H1 (cell line): Measurements from ENCODE around the gene RIN3. TPM values are rescaled to one million over a fixed set of nuclear protein-coding genes. Genes with fewer than 3 reads are reported as not detected.

Experiments
- CTCF ChIA-PET: fragments of 300-600 bp; sonication (Branson Sonifier 250); formaldehyde crosslinking; loops from one replicate; lab custom pipeline; 2021; ENCODE audit not compliant: partially characterized antibody; lab: Charles Lee
- POLR2A ChIA-PET: fragments of 300-600 bp; sonication (Branson Sonifier 250); formaldehyde crosslinking; loops from one replicate; lab custom pipeline; 2021; ENCODE audit warnings: inconsistent platforms; ENCODE audit not compliant: partially characterized antibody; lab: Charles Lee
- DNase-seq, 2 experiments: peaks; one replicate each; pipeline versions ENCODE4 v3.0.0 to v3.0.0-alpha.2; 2010 to 2022; ENCODE audit warnings: low spot score in 2 of 2, low read depth in 1 of 2, mixed read lengths in 1 of 2
- FAIRE-seq: peaks from 2 replicates; lab custom pipeline; 2011; peaks lifted over from hg19 to GRCh38; lab: Jason Lieb, UNC
- H2AFZ ChIP-seq: 2 replicates; pipeline ENCODE4 v1.8.1; 2012; ENCODE audit warnings: low read length, inconsistent platforms
- H2AK5ac ChIP-seq: 2 replicates; pipeline ENCODE4 v1.6.1; 2013; ENCODE audit warnings: low read depth, low read length
- H2BK120ac ChIP-seq: replicated peaks from 2 replicates; pipeline ENCODE3; 2013; ENCODE audit warnings: low read depth, low read length, inconsistent platforms
- H2BK12ac ChIP-seq: 2 replicates; pipeline ENCODE4 v1.6.1; 2013; ENCODE audit warnings: low read depth, low read length
- H2BK15ac ChIP-seq: 2 replicates; pipeline ENCODE4 v1.6.1; 2013; ENCODE audit warnings: low read length
- H2BK20ac ChIP-seq: 2 replicates; pipeline ENCODE4 v1.6.1; 2013; ENCODE audit warnings: low read length
- H2BK5ac ChIP-seq: 2 replicates; pipeline ENCODE4 v1.6.1; 2013; ENCODE audit warnings: low read depth, low read length
- H3K14ac ChIP-seq: 2 replicates; pipeline ENCODE4 v1.6.1; 2013; ENCODE audit warnings: inconsistent platforms; ENCODE audit not compliant: insufficient read length
- H3K18ac ChIP-seq: 2 replicates; pipeline ENCODE4 v1.6.1; 2013; ENCODE audit warnings: low read length; ENCODE audit errors: extremely low read depth
- H3K23ac ChIP-seq: 2 replicates; pipeline ENCODE4 v1.6.1; 2013; ENCODE audit warnings: inconsistent platforms; ENCODE audit not compliant: insufficient read length
- H3K23me2 ChIP-seq: 2 replicates; pipeline ENCODE4 v1.6.1; 2013; ENCODE audit warnings: low read depth, low read length
- H3K27ac ChIP-seq: 2 replicates; pipeline ENCODE4 v1.6.1; 2011; ENCODE audit warnings: low read depth, low read length, inconsistent platforms
- H3K27me3 ChIP-seq, 4 experiments: replicated peaks in 1 of 4; 1 replicate in 1 of 4; 2 replicates in 3 of 4; pipeline versions ENCODE4 v1.6.1 to v1.8.1; 2011 to 2013; ENCODE audit warnings: low read length in 3 of 4, mild to moderate bottlenecking in 3 of 4, inconsistent platforms in 2 of 4, mixed read lengths in 2 of 4, moderate library complexity in 1 of 4; ENCODE audit not compliant: control insufficient read depth in 3 of 4, insufficient read depth in 3 of 4; ENCODE audit errors: extremely low read depth in 1 of 4
- H3K36me3 ChIP-seq, 4 experiments: 2 replicates each; pipeline versions ENCODE4 v1.6.1 to v1.8.1; 2011 to 2013; ENCODE audit warnings: mild to moderate bottlenecking in 4 of 4, low read length in 3 of 4, moderate library complexity in 2 of 4, control low read depth in 1 of 4, inconsistent platforms in 1 of 4; ENCODE audit not compliant: insufficient read depth in 4 of 4, control insufficient read depth in 2 of 4
- H3K4ac ChIP-seq: replicated peaks from 2 replicates; pipeline ENCODE3; 2013; ENCODE audit warnings: low read length, low read depth, mixed read lengths, inconsistent platforms; ENCODE audit not compliant: insufficient read length
- H3K4me1 ChIP-seq, 4 experiments: replicated peaks in 1 of 4; 1 replicate in 1 of 4; 2 replicates in 3 of 4; pipeline versions ENCODE4 v1.6.1 to v1.8.1; 2011 to 2013; ENCODE audit warnings: low read length in 3 of 4, inconsistent platforms in 2 of 4, mixed read lengths in 1 of 4; ENCODE audit not compliant: insufficient read depth in 4 of 4, control insufficient read depth in 3 of 4
- H3K4me2 ChIP-seq, 2 experiments: 2 replicates each; pipeline versions ENCODE4 v1.6.1 to v1.8.1; 2011 to 2013; ENCODE audit warnings: low read depth in 2 of 2, low read length in 2 of 2, control low read depth in 1 of 2, inconsistent platforms in 1 of 2, mild to moderate bottlenecking in 1 of 2; ENCODE audit not compliant: insufficient read depth in 1 of 2
- H3K4me3 ChIP-seq, 4 experiments: fragments of 200-600, 300-600 bp in 1 of 4; sonication (generic), shearing (Covaris generic), sonication (Bioruptor Twin) in 1 of 4; 2 replicates each; pipeline versions ENCODE4 v1.5.1 to v1.8.1; 2011 to 2016; ENCODE audit warnings: low read length in 4 of 4, low read depth in 3 of 4, control low read depth in 2 of 4, inconsistent platforms in 2 of 4, mild to moderate bottlenecking in 2 of 4, mixed read lengths in 1 of 4, moderate library complexity in 1 of 4; ENCODE audit not compliant: insufficient read depth in 2 of 4; ENCODE audit errors: extremely low read depth in 1 of 4
- H3K56ac ChIP-seq: replicated peaks from 2 replicates; pipeline ENCODE3; 2013; ENCODE audit warnings: low read depth, mild to moderate bottlenecking, mixed read lengths, low read length, inconsistent platforms; ENCODE audit not compliant: insufficient read length
- H3K79me1 ChIP-seq: 2 replicates; pipeline ENCODE4 v1.6.1; 2013; ENCODE audit warnings: low read depth, low read length, control low read depth
- H3K79me2 ChIP-seq, 2 experiments: 2 replicates each; pipeline versions ENCODE4 v1.6.1 to v1.8.1; 2012 to 2013; ENCODE audit warnings: low read length in 2 of 2, mild to moderate bottlenecking in 2 of 2, inconsistent platforms in 1 of 2; ENCODE audit not compliant: insufficient read depth in 2 of 2, control insufficient read depth in 1 of 2
- H3K9ac ChIP-seq, 4 experiments: replicated peaks in 1 of 4; 1 replicate in 1 of 4; 2 replicates in 3 of 4; pipeline versions ENCODE4 v1.6.1 to v1.8.1; 2011 to 2013; ENCODE audit warnings: low read depth in 3 of 4, low read length in 3 of 4, control low read depth in 2 of 4, mild to moderate bottlenecking in 2 of 4, moderate library complexity in 2 of 4, inconsistent platforms in 1 of 4; ENCODE audit errors: extremely low read depth in 1 of 4
- H3K9me3 ChIP-seq, 2 experiments: 2 replicates each; pipeline versions ENCODE4 v1.6.1 to v1.8.1; 2012 to 2013; ENCODE audit warnings: mild to moderate bottlenecking in 2 of 2, moderate library complexity in 2 of 2, control low read depth in 1 of 2, inconsistent platforms in 1 of 2, low read depth in 1 of 2, low read length in 1 of 2, mixed read lengths in 1 of 2; ENCODE audit not compliant: insufficient read depth in 2 of 2
- H4K20me1 ChIP-seq, 2 experiments: replicated peaks in 1 of 2; 2 replicates each; pipeline versions ENCODE3 to v1.8.1; 2011 to 2013; ENCODE audit warnings: inconsistent platforms in 2 of 2, low read length in 2 of 2, mild to moderate bottlenecking in 1 of 2; ENCODE audit not compliant: insufficient read depth in 2 of 2, control insufficient read depth in 1 of 2
- H4K5ac ChIP-seq: 2 replicates; pipeline ENCODE4 v1.6.1; 2013; ENCODE audit warnings: low read length, low read depth, mixed read lengths, inconsistent platforms; ENCODE audit not compliant: insufficient read length
- H4K8ac ChIP-seq: 2 replicates; pipeline ENCODE4 v1.8.0; 2013; ENCODE audit warnings: mild to moderate bottlenecking, moderate library complexity, low read length, inconsistent platforms; ENCODE audit not compliant: insufficient read depth; ENCODE audit errors: extremely low read depth
- H4K91ac ChIP-seq: replicated peaks from 2 replicates; pipeline ENCODE3; 2013; ENCODE audit warnings: low read length, mixed read lengths, inconsistent platforms; ENCODE audit not compliant: insufficient read length
- BCL11A ChIP-seq, 2 experiments: IDR thresholded peaks; one replicate each; pipeline ENCODE4 v1.6.1; 2011; ENCODE audit warnings: low read depth in 2 of 2, low read length in 2 of 2, mild to moderate bottlenecking in 2 of 2
- BRCA1 ChIP-seq: IDR thresholded peaks from 2 replicates; pipeline ENCODE4 v1.6.1; 2012; ENCODE audit warnings: low read depth, low read length, improper control_type of control experiment
- CBX8 ChIP-seq: fragments of 300-800, 300-1000 bp; sonication (generic); IDR thresholded peaks from 2 replicates; pipeline ENCODE4 v1.7.1; 2016; ENCODE audit warnings: low read depth, low read length, borderline replicate concordance
- FOSL1 ChIP-seq: IDR thresholded peaks from 2 replicates; pipeline ENCODE4 v1.6.1; 2011; ENCODE audit warnings: mild to moderate bottlenecking, low read depth, low read length, moderate library complexity; ENCODE audit not compliant: insufficient read depth
- GABPA ChIP-seq: IDR thresholded peaks from 2 replicates; pipeline ENCODE4 v1.6.1; 2011; ENCODE audit warnings: mild to moderate bottlenecking, low read length, moderate library complexity, borderline replicate concordance; ENCODE audit not compliant: insufficient read depth
- HDAC2 ChIP-seq, 2 experiments: fragments of 300-600 bp in 1 of 2; sonication (generic) in 1 of 2; IDR thresholded peaks; 2 replicates each; pipeline ENCODE4 v1.6.1; 2011 to 2012; ENCODE audit warnings: low read depth in 2 of 2, low read length in 2 of 2, mild to moderate bottlenecking in 2 of 2, moderate library complexity in 2 of 2, borderline replicate concordance in 1 of 2, inconsistent platforms in 1 of 2
- JUN ChIP-seq: IDR thresholded peaks from 2 replicates; pipeline ENCODE4 v1.6.1; 2011; ENCODE audit warnings: low read depth, mild to moderate bottlenecking, improper control_type of control experiment, low read length
- KDM5A ChIP-seq: fragments of 200-600 bp; IDR thresholded peaks from 2 replicates; pipeline ENCODE4 v1.7.1; 2012; ENCODE audit warnings: mild to moderate bottlenecking, low read length, inconsistent platforms, mixed read lengths
- POLR2AphosphoS5 ChIP-seq: IDR thresholded peaks from 2 replicates; pipeline ENCODE4 v1.6.1; 2011; ENCODE audit warnings: low read depth, low read length
- RAD21 ChIP-seq, 2 experiments: IDR thresholded peaks in 1 of 2; conservative IDR thresholded peaks in 1 of 2; 2 replicates each; pipeline ENCODE4 v1.6.1; 2011; ENCODE audit warnings: low read depth in 2 of 2, low read length in 2 of 2, improper control_type of control experiment in 1 of 2, inconsistent platforms in 1 of 2, mild to moderate bottlenecking in 1 of 2, moderate library complexity in 1 of 2
- RFX5 ChIP-seq: IDR thresholded peaks from 2 replicates; pipeline ENCODE4 v1.6.1; 2011; ENCODE audit warnings: low read depth, low read length, improper control_type of control experiment, borderline replicate concordance
- SIN3A ChIP-seq, 2 experiments: IDR thresholded peaks in 1 of 2; conservative IDR thresholded peaks in 1 of 2; 2 replicates each; pipeline ENCODE4 v1.6.1; 2011 to 2012; ENCODE audit warnings: low read length in 2 of 2, improper control_type of control experiment in 1 of 2, low read depth in 1 of 2, mild to moderate bottlenecking in 1 of 2
- SIRT6 ChIP-seq: IDR thresholded peaks from one replicate; pipeline ENCODE4 v1.7.1; 2012; ENCODE audit warnings: low read length, inconsistent platforms
- SP1 ChIP-seq: IDR thresholded peaks from 2 replicates; pipeline ENCODE4 v1.6.1; 2011; ENCODE audit warnings: low read depth, low read length
- WGBS, 2 experiments: shearing (Covaris generic) in 1 of 2; methylation state at CpG; one replicate each; pipeline versions ENCODE4 v1.1.6 to v1.1.7; 2013 to 2015; ENCODE audit warnings: low lambda C conversion rate in 2 of 2, mixed read lengths in 2 of 2, inconsistent platforms in 1 of 2, low coverage in 1 of 2, missing lambda C conversion rate in 1 of 2; ENCODE audit not compliant: insufficient replicate concordance in 2 of 2, insufficient coverage in 1 of 2, insufficient read length in 1 of 2; ENCODE audit errors: extremely low coverage in 1 of 2, missing lambda C conversion rate in 1 of 2; 5-methylcytosine and 5-hydroxymethylcytosine counted together
- polyA plus RNA-seq, 7 experiments: library from polyadenylated mRNA; depleted of rRNA in 3 of 7; stranded (reverse) in 5 of 7; unstranded in 2 of 7; fragments of >200 nt in 5 of 7; fragments of 200-250 nt in 2 of 7; gene quantifications; 1 replicate in 5 of 7; 2 replicates in 1 of 7; 4 replicates in 1 of 7; pipeline versions ENCODE4 v1.2.1 to v1.2.3, GENCODE V29; 2011 to 2013; ENCODE audit warnings: missing spikeins in 2 of 7, mixed read lengths in 2 of 7
- total RNA-seq: library from RNA; stranded (reverse); fragmentation: NEBNext Ultra II Directional; extraction: Animal tissue kit (Norgen Biotek cat#: 25700); gene quantifications from 2 replicates; pipeline ENCODE4 v1.2.1, GENCODE V29; 2021

The RIN3 gene
- total and polyA plus RNA-seq, 2 of the 8 experiments (the other 6 are each of a cell fraction or from before 2014, with no cell fraction given), result 0.59 to 1.5 TPM

DNA sequence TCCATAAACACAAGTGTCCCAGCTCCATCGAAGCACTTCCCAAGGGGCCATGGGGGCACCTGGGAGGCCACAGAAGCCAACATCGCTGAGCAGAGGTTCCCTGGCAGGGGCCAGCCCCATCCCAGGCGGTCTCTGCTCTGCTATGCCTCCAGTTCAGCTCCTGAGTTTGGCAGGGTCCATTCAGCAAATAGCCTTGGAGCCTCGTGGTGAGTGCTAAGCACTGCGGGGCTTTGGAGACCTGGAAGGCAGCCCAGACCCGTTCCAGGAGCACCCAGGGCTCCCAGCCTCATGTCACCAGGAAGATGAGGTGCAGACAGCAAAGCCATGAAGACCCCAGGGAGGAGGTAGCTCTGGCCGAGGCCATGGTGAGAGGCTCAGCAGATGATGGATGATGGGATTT, 125.3 kb downstream of the RIN3 start:
- FAIRE-seq, result no peak
- no peak overlapping the region for H3K14ac ChIP-seq
- no peaks in the 10 kb centered on the region for H3K79me2 ChIP-seq
- CTCF ChIA-PET, result interaction anchor here (0.5 to 0.9 kb wide), 3 partner anchors 26 to 48 kb away, joined by 3 read pairs; no protein-coding TSS in a partner anchor
- no peak overlapping the region for H3K56ac ChIP-seq
- H2AFZ ChIP-seq, result no peak overlapping the region
- POLR2A ChIA-PET, result no interaction called here
- H2BK12ac ChIP-seq, result no peak overlapping the region
- no peak overlapping the region for H3K4me2 ChIP-seq
- no peak overlapping the region for H3K9ac ChIP-seq
- DNase-seq, result no peak
- H3K27ac ChIP-seq, result no peak overlapping the region
- H4K8ac ChIP-seq, result no peak overlapping the region
- no peak overlapping the region for H2BK5ac ChIP-seq
- H4K20me1 ChIP-seq, result no peaks in the 10 kb centered on the region
- H2BK20ac ChIP-seq, result no peak overlapping the region
- H2BK15ac ChIP-seq, result no peak overlapping the region; the same call in 1 of the 2 replicates
- H3K79me1 ChIP-seq, result no peaks in the 10 kb centered on the region
- H3K36me3 ChIP-seq, result no peaks in the 10 kb centered on the region
- H4K5ac ChIP-seq, result no peak overlapping the region
- no peaks in the 10 kb centered on the region; a peak in 1 of 7 replicates for H3K27me3 ChIP-seq
- H3K18ac ChIP-seq, result no peak overlapping the region
- H3K9me3 ChIP-seq, result no peaks in the 10 kb centered on the region
- no peak overlapping the region for H3K4ac ChIP-seq
- H3K23me2 ChIP-seq, result no peaks in the 10 kb centered on the region
- WGBS, 2 experiments, result 92% methylated on average over 7 of the region's 7 CpGs; no CpG with 5 or more reads in 1 of the 2 experiments
- H3K4me3 ChIP-seq, result no peak overlapping the region
- no peak overlapping the region for H2AK5ac ChIP-seq
- no peak overlapping the region for H4K91ac ChIP-seq
- no peak overlapping the region for H2BK120ac ChIP-seq
- peaks cover 0 to 2% (median under 1%) of the 10 kb centered on the region in 4 experiments; a peak in 1 of 7 replicates for H3K4me1 ChIP-seq
- H3K23ac ChIP-seq, result no peak overlapping the region
- TF ChIP-seq SP1 (no peak), SIN3A (conservative IDR thresholded peaks at IDR 0.05 in 1 of 2, IDR thresholded peaks at IDR 0.05 in 1 of 2; ENCODE audit: low read depth in 1 of 2, low read length in 2 of 2) (no peak), RAD21 (IDR thresholded peaks at IDR 0.05 in 1 of 2, conservative IDR thresholded peaks at IDR 0.05 in 1 of 2; ENCODE audit: low read depth in 2 of 2, low read length in 2 of 2) (no peak), RFX5 (no peak), KDM5A (no peak), BRCA1 (no peak), BCL11A (IDR thresholded peaks at IDR 0.05; ENCODE audit: low read depth in 2 of 2, low read length in 2 of 2) (no peak), GABPA (no peak), FOSL1 (no peak), JUN (no peak), HDAC2 (IDR thresholded peaks at IDR 0.05; ENCODE audit: borderline replicate concordance in 1 of 2, low read depth in 2 of 2, low read length in 2 of 2) (no peak), CBX8 (no peak), SIRT6 (no peak), POLR2AphosphoS5 (no peak)
